ENCODE results near the gene OGFR. TPM values are rescaled to one million over a fixed set of nuclear protein-coding genes. Genes with fewer than 3 reads are reported as not detected.

OGFR gene
- total RNA-seq, 2 donors from 2014 or later: 60.2 to 76.9 TPM

GRCh38 chr20:62772619-62772989 is 32.0 kb upstream of the OGFR start:
- H3K36me3 ChIP-seq: no peaks in the 10 kb centered on the region
- H3K27ac ChIP-seq: no peak overlapping the region
- WGBS: 63% methylated on average over 11 of the region's 11 CpGs
- H3K27me3 ChIP-seq (replicated peaks; ENCODE audit: insufficient read depth): peaks cover 4% of the 10 kb centered on the region
- TF ChIP-seq POLR2AphosphoS5 (IDR thresholded peaks at IDR 0.05): no peak
- TF ChIP-seq, protein P1, sequence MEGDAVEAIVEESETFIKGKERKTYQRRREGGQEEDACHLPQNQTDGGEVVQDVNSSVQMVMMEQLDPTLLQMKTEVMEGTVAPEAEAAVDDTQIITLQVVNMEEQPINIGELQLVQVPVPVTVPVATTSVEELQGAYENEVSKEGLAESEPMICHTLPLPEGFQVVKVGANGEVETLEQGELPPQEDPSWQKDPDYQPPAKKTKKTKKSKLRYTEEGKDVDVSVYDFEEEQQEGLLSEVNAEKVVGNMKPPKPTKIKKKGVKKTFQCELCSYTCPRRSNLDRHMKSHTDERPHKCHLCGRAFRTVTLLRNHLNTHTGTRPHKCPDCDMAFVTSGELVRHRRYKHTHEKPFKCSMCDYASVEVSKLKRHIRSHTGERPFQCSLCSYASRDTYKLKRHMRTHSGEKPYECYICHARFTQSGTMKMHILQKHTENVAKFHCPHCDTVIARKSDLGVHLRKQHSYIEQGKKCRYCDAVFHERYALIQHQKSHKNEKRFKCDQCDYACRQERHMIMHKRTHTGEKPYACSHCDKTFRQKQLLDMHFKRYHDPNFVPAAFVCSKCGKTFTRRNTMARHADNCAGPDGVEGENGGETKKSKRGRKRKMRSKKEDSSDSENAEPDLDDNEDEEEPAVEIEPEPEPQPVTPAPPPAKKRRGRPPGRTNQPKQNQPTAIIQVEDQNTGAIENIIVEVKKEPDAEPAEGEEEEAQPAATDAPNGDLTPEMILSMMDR (IDR thresholded peaks at IDR 0.05): no peak
- TF ChIP-seq POLR2A (IDR thresholded peaks at IDR 0.05): no peak
- DNase-seq (ENCODE audit: low spot score): no peak
- no peak overlapping the region for H3K4me3 ChIP-seq
- intact Hi-C loops (cut with DNase I): no loop called here
- no peaks in the 10 kb centered on the region for H3K4me1 ChIP-seq (replicated peaks)
- no peaks in the 10 kb centered on the region for H3K9me3 ChIP-seq

DNA sequence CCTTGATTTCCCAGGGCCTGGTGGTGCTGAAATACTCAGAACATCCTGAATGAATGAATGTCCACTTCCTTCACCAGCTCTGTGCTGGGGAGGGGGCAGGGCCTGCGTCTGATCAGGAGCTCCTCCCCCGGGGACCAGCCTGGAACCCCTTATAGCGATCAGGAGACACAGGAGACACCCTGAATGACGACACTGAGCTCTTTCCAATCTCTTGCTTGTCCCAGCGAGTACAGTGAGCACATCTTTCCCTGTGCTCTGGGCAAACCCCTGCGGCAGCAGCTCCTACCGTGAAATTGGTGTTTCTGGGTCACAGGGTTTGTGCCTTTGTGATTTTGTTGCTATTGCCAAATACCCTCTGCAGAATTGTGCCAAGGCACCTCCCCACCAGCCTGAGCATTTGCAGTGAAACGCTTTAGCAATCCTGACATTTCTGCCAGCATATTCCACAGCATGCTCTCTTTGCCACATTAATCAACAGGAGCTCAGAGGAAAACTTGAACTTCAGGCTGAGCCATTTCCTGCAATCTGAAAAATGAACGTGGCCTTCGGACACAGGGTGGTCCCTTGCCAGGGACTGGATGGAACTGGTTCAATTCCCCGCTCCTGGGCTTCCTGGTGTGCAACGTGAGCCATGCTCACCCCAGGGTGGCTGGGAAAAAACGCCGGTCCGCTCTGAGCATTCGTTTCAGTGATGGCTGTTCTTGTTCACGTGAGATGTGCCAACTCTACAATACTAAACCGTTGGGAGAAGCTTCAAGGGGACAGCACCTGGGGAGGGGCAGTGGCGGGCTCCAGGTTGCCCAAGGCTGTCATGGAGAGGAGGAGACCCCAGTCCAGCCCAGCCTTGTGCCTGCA is 31.4 kb upstream of the OGFR start:
- H3K4me1 ChIP-seq (replicated peaks): no peaks in the 10 kb centered on the region
- intact Hi-C loops (cut with DNase I): no loop called here
- no peak for DNase-seq (ENCODE audit: low spot score)
- H3K27me3 ChIP-seq (replicated peaks; ENCODE audit: insufficient read depth): peaks cover 4% of the 10 kb centered on the region
- no peaks in the 10 kb centered on the region for H3K9me3 ChIP-seq
- no peak overlapping the region for H3K27ac ChIP-seq
- no peaks in the 10 kb centered on the region for H3K36me3 ChIP-seq
- TF ChIP-seq, protein P1 (IDR thresholded peaks at IDR 0.05): no peak
- TF ChIP-seq POLR2AphosphoS5 (IDR thresholded peaks at IDR 0.05): no peak
- TF ChIP-seq POLR2A (IDR thresholded peaks at IDR 0.05): no peak
- WGBS: 22% methylated on average over 19 of the region's 19 CpGs
- no peak overlapping the region for H3K4me3 ChIP-seq

DNA sequence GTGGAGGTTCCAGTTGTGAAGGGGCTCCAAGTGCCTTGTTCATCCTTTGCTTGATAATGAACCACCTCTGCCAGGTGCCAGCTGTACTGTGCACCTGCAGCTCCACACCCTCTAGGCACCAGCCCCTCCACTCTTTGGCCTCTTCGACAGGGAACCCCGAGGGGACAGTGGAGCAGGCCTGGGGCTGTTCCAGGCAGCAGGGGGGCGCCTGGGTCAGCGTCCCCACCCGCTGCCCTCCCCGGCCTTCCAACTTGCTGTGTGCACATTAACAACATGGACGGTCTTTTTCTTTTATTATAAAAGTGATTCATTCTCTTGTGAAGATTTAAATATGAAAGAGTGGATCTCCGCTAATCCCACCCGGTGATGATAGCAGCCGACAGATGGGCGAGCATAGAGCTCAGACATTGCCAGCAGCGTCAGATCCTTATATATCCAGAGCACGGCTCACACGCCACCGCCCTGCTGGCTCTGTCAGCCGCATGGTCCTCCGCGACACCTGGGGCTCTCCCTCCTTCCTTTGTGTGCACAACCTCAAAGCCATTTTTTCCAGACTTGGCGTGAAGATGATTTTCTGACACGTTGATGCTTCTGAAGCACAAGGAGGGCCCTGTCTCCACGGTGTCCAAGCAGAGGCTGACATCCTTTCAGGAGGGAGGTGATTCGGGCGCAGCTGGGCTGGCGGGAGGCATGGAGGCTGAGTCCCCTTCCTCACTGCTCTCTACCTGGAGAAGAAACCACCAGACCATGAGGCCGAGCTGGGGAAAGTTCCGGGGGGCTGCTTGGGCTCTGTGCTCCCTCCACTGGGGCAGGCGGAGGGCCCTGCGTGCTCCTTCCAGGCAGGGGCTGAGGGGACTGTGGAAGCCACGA is 30.6 kb upstream of the OGFR start:
- H3K27ac ChIP-seq: no peak overlapping the region
- intact Hi-C loops (cut with DNase I): no loop called here
- WGBS: 63% methylated on average over 26 of the region's 29 CpGs

GRCh38 chr20:62774762-62775161 is 29.9 kb upstream of the OGFR start:
- intact Hi-C loops (cut with DNase I): no loop called here
- Histone ChIP-seq H3K4me3 (no peak overlapping the region), H3K4me1 (replicated peaks) (no peaks in the 10 kb centered on the region), H3K36me3 (no peaks in the 10 kb centered on the region), H3K27me3 (replicated peaks; ENCODE audit: insufficient read depth) (peaks cover 4% of the 10 kb centered on the region), H3K9me3 (no peaks in the 10 kb centered on the region), H3K27ac (no peak overlapping the region)
- TF ChIP-seq, protein P1 (IDR thresholded peaks at IDR 0.05): no peak
- TF ChIP-seq POLR2AphosphoS5 (IDR thresholded peaks at IDR 0.05): no peak
- TF ChIP-seq POLR2A (IDR thresholded peaks at IDR 0.05): no peak
- DNase-seq (ENCODE audit: low spot score): no peak
- WGBS: 74% methylated on average over 5 of the region's 8 CpGs

More for the DNA sequence above, 30.6 kb upstream of the OGFR start:
- Histone ChIP-seq H3K9me3 (no peaks in the 10 kb centered on the region), H3K27me3 (replicated peaks; ENCODE audit: insufficient read depth) (peaks cover 4% of the 10 kb centered on the region), H3K4me1 (replicated peaks) (no peaks in the 10 kb centered on the region), H3K36me3 (no peaks in the 10 kb centered on the region), H3K4me3 (no peak overlapping the region)
- DNase-seq (ENCODE audit: low spot score): no peak
- TF ChIP-seq POLR2A (IDR thresholded peaks at IDR 0.05): no peak
- TF ChIP-seq, protein P1 (IDR thresholded peaks at IDR 0.05): no peak

All from prostate gland (tissue), 2 donors.